Stomach (tissue), 4 donors: ENCODE measurements around the gene TMEM154.

Experiments used
- CTCF ChIP-seq, 7 experiments: fragments of 450-650 bp in 4 of 7; fragments of 200-600 bp in 3 of 7; sonication (generic) in 3 of 7; IDR thresholded peaks; one replicate each; pipeline ENCODE4 v1.5.1; 2016 to 2019; ENCODE audit warnings: antibody characterized with exemption in 7 of 7, control low read depth in 2 of 7, mild to moderate bottlenecking in 1 of 7
- EP300 ChIP-seq: sonication (generic); formaldehyde crosslinking; IDR thresholded peaks from one replicate; pipeline ENCODE4 v1.6.1; 2017; ENCODE audit warnings: antibody characterized with exemption
- POLR2A ChIP-seq, 4 donors: fragments of 450-650 bp; IDR thresholded peaks; one replicate each; pipeline ENCODE4 v1.6.1; 2016; ENCODE audit warnings: antibody characterized with exemption in 4 of 4, control low read depth in 2 of 4, mild to moderate bottlenecking in 1 of 4, moderate library complexity in 1 of 4
- POLR2AphosphoS5 ChIP-seq, 3 donors: sonication (generic); formaldehyde crosslinking; IDR thresholded peaks; one replicate each; pipeline ENCODE4 v1.6.1; 2016; ENCODE audit warnings: antibody characterized with exemption in 3 of 3

GRCh38 chr4:152697284-152698088 lies 17.7 kb upstream of the TMEM154 start:
- TF ChIP-seq POLR2AphosphoS5 (IDR thresholded peaks at IDR 0.05) (no peak), CTCF (IDR thresholded peaks at IDR 0.05) (no peak), POLR2A (IDR thresholded peaks at IDR 0.05) (no peak), EP300 (no peak)
